ENCODE data around the gene CD70.

GRCh38 chr19:6587998-6588507 lies 2.9 kb downstream of the CD70 start:
- TF ChIP-seq SUZ12 (IDR thresholded peaks at IDR 0.05; ENCODE audit: extremely low read depth, insufficient read depth, insufficient read length) (no peak), YY1 (IDR thresholded peaks at IDR 0.05; ENCODE audit: insufficient read depth, insufficient read length) (no peak), ZNF274 (IDR thresholded peaks at IDR 0.05; ENCODE audit: low read depth, low read length) (no peak)

Measured in NT2/D1 (cell line).